Measurements from ENCODE around the gene FARS2.

The FARS2 gene

DNA sequence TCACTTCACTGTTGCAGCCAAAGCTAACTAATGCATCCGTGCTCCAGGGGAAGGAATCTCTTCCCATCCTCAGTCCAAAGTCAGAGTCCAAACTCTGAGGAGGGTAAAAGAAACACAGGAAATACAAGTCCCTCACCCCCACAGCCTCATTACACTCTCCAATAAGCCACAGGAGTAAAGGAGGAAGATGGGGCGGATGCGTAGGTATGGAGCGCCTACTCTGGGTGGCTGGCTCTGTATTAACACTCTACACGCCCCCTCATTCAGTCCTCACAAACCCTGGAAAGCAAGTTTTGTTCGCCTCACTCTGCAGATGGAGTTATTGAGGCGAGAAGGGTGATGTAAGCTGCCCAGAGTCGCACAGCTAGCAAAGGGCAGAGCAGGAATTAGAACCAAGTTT lies 502.6 kb downstream of the FARS2 start:
- TF ChIP-seq, protein P1, sequence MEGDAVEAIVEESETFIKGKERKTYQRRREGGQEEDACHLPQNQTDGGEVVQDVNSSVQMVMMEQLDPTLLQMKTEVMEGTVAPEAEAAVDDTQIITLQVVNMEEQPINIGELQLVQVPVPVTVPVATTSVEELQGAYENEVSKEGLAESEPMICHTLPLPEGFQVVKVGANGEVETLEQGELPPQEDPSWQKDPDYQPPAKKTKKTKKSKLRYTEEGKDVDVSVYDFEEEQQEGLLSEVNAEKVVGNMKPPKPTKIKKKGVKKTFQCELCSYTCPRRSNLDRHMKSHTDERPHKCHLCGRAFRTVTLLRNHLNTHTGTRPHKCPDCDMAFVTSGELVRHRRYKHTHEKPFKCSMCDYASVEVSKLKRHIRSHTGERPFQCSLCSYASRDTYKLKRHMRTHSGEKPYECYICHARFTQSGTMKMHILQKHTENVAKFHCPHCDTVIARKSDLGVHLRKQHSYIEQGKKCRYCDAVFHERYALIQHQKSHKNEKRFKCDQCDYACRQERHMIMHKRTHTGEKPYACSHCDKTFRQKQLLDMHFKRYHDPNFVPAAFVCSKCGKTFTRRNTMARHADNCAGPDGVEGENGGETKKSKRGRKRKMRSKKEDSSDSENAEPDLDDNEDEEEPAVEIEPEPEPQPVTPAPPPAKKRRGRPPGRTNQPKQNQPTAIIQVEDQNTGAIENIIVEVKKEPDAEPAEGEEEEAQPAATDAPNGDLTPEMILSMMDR (IDR thresholded peaks at IDR 0.05; ENCODE audit: low read length, missing control alignments): no peak
- DNase-seq (ENCODE audit: low read depth): no peak

DNA sequence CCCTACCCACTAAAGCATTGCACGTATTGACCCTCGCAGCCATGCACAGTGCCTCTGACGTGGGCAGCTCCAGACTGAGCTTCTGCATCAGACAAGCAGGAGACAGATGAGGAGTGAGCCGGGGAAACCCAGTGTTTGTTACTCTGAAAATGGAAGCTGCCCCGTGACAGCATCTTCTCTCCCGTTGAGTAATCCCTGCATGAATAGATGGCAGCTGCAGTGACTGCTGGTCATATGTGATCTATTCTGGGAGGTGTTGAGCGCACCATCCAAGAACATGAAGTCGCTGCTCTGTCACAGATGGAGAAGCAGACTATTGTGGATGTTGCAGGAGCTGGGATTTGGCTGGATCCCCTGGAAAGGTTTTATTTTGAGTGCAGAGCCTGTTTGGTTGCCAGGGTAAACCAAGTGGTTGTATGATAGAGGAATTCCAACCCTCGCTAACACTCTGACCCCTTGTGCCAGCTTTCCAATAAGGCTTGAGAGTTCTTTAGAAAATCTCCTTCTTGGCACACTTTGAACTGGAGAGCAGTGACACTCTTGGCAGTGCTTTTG lies 503.2 kb downstream of the FARS2 start:
- no peak overlapping the region for H3K4me3 ChIP-seq (replicated peaks; ENCODE audit: low read depth, low read length)
- TF ChIP-seq, protein P1 (IDR thresholded peaks at IDR 0.05; ENCODE audit: low read length, missing control alignments): no peak
- DNase-seq (ENCODE audit: low read depth): no peak

More for the DNA sequence above, 502.6 kb downstream of the FARS2 start:
- no peak overlapping the region for H3K4me3 ChIP-seq (replicated peaks; ENCODE audit: low read depth, low read length)

DNA sequence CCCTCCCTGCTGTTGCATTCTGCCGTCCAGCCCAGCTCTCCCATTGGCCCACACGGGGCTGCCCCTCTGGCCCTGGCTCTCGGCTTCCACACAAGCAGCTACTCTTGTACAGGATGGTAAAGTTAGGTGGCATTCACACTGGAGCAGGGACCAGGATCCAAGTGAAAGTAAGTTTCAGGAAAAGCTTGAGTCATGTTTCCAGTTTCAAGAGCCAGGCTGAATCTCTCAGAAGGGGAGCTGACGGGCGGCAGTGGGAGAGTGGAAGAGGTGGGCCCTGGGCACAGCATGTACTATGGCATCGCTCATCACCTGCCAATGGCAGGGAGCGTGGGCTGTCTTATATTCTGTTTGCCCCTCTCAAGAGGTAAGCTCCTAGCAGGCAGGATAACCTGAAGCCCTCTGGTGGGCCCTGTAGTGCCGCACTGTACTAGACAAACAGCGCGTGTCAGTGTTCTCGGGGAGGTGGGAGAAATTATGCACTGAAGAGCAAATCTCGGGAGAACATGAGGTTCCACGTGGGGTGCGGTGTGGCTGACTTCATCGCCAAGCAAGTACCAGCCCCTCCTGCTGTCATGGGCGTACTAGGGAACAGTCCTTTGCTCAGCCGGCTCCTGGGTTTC lies 503.9 kb downstream of the FARS2 start:
- no peak for DNase-seq (ENCODE audit: low read depth)
- H3K4me3 ChIP-seq (replicated peaks; ENCODE audit: low read depth, low read length): no peak overlapping the region
- TF ChIP-seq, protein P1 (IDR thresholded peaks at IDR 0.05; ENCODE audit: low read length, missing control alignments): no peak

DNA sequence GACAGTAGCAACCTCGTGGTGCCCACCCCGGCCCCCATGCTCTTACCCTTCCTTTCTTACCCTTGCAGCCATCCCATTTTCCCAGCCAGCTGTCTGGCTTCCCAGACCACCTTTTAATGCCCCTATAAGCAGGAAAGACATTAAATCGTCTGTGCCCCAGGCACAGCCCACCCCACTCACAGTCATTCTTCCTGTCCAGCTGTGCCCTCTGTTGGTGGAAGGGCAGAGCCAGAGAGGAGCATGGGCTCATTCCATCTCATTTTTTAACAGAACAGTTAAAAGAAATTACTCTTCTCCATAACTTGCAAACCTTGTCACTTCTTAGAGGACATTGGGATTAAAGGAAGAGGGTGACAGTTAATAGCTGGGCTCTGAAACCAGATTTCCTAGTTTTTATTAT lies 504.9 kb downstream of the FARS2 start:
- no peak for DNase-seq (ENCODE audit: low read depth)
- TF ChIP-seq, protein P1 (IDR thresholded peaks at IDR 0.05; ENCODE audit: low read length, missing control alignments): peak; percentile 33

DNA sequence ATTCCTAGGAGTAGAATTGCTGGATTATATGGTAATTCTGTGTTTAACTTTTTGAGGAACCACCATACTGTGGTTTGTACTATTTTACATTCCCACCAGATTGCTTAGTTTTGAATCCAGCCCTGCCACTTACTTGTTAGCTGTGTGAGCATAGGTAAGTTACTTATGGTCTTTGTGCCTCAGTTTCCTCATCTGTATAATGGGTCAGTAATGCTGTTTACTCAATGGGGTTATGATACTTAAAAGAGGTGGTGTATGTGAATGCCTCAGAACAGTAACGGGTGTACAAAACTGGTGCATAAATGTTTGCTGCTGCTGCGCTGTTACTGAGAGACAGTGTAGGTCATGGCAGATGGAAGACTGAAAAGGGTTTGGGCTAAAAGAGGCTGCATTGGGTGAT lies 506.2 kb downstream of the FARS2 start:
- H3K4me3 ChIP-seq (replicated peaks; ENCODE audit: low read depth, low read length): no peak overlapping the region
- TF ChIP-seq, protein P1 (IDR thresholded peaks at IDR 0.05; ENCODE audit: low read length, missing control alignments): no peak
- DNase-seq (ENCODE audit: low read depth): no peak

More for the DNA sequence above, 504.9 kb downstream of the FARS2 start:
- no peak overlapping the region for H3K4me3 ChIP-seq (replicated peaks; ENCODE audit: low read depth, low read length)

GRCh38 chr6:5771211-5771610 lies 509.9 kb downstream of the FARS2 start:
- no peak for DNase-seq (ENCODE audit: low read depth)
- TF ChIP-seq, protein P1 (IDR thresholded peaks at IDR 0.05; ENCODE audit: low read length, missing control alignments): no peak
- H3K4me3 ChIP-seq (replicated peaks; ENCODE audit: low read depth, low read length): no peak overlapping the region

All from fibroblast of pulmonary artery (primary cell).